ENCODE measurements around the gene EBF4.

EBF4 gene

DNA sequence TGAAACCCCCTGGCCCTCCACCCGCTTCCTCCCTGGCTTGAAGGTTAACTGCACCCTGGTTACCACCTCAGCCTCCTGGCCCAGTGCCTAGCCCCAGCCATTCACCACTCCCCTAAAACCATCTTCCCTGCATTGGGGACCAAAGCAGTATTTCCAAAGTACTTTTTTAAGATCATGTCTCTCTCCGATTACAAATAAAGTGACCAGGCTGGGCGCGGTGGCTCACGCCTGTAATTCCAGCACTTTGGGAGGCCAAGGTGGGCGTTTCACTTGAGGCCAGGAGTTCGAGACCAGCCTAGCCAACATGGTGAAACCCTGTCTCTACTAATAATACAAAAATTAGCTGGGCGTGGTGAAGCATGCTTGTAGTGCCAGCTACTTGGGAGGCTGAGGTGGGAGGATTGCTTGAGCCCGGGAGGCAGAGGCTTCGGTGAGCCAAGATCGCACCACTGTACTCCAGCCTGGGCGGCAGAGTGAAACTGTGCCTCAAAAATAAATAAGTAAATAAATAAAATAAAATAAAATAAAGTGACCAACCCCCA, 3.5 kb downstream of the EBF4 start:
- intact Hi-C loops (cut with DNase I) = loop anchor here (10.0 kb wide), 1 partner anchor 139 kb away; no protein-coding TSS in a partner anchor

DNA sequence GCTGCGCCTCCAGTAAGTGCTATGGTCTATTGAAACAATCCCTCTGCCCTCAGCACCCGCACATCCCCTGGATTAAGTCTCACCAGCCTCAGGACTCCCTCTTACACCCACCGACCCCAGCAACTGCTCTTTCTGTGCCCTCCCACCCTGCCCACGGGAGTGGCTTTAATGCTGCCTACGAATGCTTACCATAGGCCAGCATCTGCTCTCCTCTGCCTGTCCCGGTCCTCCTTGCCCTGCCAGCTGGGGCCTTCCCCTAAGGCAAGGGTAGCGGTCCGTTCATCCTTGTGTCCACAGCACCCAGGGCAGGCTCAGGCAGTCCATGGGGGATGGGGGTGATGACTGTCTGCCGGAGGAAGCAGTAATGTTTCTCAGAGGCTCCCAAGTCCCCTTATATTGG, 4.1 kb downstream of the EBF4 start:
- DNase-seq = peak in 4 of 42 donors; percentile 18 to 21 (median 19)
- intact Hi-C loops (cut with DNase I) = loop anchor here (10.0 kb wide), 1 partner anchor 138 kb away; no protein-coding TSS in a partner anchor

More for the DNA sequence above, 3.5 kb downstream of the EBF4 start:
- peak in 3 of 42 donors; percentile 30 to 38 (median 35) for DNase-seq

DNA sequence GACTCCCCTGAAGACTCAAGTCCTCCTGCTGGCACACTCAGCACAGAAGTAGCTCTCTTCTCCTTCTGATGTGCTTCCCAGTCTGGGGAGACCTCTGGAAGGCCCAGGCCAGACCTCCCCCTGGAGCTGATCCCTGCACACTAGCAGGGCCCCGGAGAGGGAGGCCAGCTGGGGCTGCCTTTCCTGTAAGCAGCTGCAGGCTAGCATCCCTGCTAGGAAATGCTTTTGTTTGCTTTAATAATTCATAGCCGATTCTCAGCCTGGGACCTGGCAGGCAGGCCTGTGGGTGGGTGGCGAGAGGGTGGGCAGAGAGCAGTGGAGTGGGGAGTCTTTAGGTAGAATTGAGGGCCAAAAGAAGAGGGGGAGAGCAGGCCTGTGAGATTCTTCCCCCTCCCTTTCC, 5.2 kb downstream of the EBF4 start:
- peak in 4 of 42 donors; percentile 21 to 37 (median 33) for DNase-seq
- intact Hi-C loops (cut with DNase I) = loop anchor here (10.0 kb wide), 1 partner anchor 137 kb away; no protein-coding TSS in a partner anchor

DNA sequence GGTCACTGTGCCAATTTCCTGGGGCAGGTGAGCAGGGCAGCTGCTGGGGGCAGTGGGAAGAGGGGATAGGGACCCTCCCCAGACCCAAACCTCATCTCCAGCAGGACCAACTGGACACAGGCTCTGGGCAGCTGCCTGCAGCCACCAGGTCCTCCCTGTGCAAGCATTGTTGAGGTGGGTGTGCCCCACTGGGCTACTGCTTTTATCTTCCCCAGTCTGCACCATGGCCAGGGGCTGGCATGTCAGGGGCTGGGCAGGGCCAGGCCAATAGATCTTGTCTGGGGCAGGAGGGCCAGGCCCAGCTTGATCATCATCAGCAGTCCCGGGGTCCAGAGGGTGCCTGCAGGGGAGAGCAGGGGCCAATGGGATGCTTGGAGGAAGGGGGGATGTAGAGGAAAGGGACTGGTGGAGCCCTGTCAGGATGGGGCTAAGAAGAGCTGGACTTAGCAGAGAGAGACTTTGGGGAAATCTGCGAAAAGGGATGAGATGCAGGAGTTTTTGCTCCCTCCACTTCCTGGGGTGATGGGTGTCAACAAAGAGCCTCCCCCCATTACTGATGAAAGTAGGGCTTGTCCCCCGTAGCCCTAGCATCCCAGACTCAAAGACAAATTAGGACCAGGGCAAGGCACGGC, 5.7 kb downstream of the EBF4 start:
- DNase-seq = peak in 3 of 42 donors; percentile 17 to 37 (median 21)
- intact Hi-C loops (cut with DNase I) = loop anchor here (10.0 kb wide), 1 partner anchor 136 kb away; no protein-coding TSS in a partner anchor

DNA sequence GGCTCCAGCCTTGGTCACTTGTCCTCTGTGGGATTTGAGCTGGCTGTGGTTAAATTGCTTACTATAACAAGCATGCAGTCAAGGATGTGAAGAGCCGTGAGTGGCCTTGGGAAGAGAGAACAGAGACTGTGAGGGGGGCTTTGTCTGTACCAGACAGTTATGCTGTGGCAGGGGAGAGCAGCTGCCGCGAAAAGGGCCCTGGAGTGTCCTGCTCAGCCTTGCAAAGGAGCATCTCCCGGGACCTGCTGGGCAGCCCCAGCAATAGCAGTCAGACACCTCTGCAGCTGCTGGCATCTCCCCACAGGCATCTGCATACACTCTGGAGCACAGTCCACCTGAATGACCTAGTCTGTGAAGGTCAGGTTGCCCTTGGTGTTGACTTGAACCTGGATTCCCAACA, 6.3 kb downstream of the EBF4 start:
- intact Hi-C loops (cut with DNase I) = loop anchor here (10.0 kb wide), 1 partner anchor 136 kb away; no protein-coding TSS in a partner anchor
- peak in 2 of 42 donors; percentile 34 to 39 for DNase-seq

DNA sequence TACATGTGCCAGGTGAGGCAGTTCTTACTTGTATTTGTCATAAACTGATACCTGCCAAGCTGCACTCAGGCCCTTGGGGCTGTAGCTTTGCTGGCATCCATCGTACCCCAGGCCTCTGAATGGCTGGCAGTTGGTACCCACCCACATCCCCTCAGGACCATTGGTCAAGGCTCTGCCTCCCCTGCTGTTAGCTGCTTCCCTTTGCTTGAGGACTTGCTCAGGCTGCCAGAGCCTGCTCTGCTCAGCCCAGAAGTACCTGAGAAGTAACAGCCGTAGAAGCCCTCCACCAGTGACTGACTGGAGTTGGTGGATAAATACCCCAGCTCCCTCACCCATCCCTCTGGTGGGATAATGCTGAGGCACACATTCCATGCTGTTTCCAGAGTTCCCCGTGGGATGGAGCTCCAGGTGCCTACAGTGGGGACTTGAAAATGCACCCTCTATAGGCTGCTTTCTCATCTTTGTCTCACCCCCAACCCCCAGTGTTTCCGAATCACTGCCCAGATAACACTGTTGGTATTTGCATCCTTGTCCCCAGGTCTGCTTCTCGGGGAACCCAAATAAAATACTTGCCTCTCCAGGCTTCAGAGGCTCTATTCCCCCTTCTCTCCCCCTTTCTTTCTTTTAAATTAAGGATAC, 7.3 kb downstream of the EBF4 start:
- DNase-seq = peak in 2 of 42 donors; percentile 27 to 42
- intact Hi-C loops (cut with DNase I) = loop anchor here (10.0 kb wide), 1 partner anchor 135 kb away; no protein-coding TSS in a partner anchor

DNA sequence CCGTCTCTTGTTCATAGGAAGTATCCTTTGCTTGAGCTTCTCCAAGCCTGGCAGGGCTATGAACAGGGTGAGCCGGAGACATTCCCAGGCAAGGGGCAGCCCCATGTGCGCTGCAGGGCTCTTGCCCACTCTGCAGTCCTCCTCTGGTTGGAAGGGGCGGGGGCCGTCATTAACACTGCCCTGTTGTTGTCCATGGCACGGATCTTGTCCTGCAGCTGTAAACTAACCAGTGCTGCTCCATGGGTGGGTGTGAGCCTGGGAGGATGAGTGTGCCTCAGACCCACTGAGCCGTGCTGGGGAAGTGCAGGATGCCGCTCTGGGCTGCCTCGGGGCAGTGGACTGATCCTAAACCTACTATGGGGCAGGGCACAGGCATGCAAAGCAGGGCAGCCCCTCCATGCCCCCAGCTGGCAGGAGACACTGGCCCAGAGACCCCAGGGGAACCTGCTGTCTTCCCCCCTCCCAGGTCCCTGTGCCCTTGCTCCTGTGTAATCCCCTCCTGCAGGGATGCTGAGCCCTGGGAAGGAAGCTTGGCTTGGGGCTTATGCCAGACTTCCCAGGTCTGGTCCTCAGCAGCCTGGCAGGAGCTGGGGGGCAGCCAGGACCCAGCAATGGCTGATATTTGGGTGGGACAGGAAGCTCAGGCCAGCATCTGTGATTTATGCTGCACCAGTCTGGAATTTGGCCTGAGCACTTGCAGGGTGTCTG, 8.5 kb downstream of the EBF4 start:
- peak in 41 of 42 donors; percentile 35 to 83 (median 63) for DNase-seq

DNA sequence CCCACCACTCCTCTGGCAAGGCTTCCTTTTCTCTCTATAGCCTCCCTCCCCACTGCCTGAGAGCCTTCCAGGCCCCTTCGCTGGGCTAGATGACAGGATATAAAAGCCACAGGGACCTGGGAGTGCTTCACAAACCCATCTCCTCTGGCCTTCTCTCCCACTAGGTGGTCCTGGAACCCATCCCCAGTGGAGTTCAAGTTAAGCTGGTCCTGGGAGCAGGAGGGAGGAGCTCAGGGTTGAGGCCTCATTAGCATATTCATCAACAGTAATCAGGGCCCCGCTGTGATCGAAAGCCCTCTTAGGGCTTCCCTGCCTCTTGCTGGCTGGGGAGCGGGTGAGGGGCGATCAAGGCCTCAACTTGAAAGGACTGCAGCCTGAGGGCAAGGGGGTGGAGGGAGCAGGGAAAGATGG, 9.1 kb downstream of the EBF4 start:
- intact Hi-C loops (cut with DNase I) = no loop called here
- peak in 1 of 42 donors; percentile 34 for DNase-seq

More for the DNA sequence above, 8.5 kb downstream of the EBF4 start:
- intact Hi-C loops (cut with DNase I) = no loop called here

DNA sequence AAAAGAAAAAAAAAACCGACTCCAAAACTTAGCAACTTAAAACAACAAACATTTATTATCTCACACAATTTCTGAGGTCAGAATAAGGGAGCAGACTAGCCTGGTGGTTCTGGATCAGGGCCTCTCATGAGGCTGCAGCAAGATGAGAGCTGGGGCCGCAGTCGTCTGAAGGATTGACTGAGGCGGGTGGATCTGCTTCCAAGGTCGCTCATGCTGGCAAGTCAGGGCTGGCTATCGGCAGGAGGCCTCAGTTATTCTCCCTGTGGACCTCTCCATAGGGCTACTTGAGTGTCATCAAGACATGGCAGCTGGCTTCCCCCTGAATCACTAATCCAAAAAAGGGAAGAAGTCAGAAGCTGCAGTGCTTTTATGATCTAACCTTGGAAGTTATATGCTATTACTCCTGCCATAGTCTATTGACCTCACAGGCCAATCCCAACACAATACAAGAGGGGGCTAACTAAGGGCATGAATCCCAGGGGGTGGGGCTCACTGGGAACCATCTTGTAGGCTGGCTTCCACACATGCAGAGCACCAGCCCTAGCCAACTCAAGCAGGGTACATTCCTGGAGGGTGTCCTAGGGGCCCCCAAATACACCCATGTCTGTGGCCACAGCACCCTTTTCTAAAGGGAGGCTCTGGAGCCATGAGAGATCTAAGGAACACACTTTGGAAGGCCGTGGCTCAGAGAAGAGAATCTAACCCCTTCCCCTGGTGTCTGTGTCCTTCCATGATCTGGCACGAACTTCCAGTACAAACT, 11.3 kb downstream of the EBF4 start:
- intact Hi-C loops (cut with DNase I) = no loop called here
- peak in 1 of 42 donors; percentile 32 for DNase-seq

DNA sequence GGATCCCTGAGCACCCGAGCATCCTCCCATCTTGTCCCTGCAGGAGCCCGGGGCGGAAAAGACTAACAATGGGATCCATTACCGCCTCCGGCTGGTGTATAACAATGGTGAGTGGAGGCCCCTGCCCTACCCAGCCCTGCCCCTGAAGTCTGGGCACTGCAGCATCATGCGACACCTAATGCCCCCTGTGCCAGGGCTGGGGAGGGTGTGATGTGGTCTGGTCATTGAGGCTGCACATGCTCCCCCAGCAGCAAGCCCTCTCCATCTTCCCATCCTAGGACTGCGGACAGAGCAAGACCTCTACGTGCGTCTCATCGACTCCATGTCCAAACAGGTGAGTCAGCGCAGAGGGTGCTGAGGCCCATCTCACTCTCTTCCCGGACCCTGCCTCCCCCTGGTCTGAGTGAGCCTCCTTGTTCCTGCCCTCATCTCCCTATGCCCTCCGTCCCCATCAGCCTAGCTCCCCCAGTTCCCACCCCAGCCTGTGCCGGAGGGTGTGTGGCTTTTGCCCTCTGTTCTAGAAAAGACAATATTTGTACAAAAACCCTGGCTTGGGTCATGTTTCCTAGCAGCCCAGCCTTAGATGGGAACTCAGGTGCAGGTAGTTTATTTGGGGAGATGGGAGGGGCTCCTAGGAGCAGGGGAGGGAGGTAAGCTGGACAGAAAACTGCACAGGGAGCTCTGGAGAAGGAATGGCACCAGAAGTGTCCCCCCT, 13.5 kb downstream of the EBF4 start:
- intact Hi-C loops (cut with DNase I) = no loop called here
- DNase-seq = peak in 1 of 42 donors; percentile 27

DNA sequence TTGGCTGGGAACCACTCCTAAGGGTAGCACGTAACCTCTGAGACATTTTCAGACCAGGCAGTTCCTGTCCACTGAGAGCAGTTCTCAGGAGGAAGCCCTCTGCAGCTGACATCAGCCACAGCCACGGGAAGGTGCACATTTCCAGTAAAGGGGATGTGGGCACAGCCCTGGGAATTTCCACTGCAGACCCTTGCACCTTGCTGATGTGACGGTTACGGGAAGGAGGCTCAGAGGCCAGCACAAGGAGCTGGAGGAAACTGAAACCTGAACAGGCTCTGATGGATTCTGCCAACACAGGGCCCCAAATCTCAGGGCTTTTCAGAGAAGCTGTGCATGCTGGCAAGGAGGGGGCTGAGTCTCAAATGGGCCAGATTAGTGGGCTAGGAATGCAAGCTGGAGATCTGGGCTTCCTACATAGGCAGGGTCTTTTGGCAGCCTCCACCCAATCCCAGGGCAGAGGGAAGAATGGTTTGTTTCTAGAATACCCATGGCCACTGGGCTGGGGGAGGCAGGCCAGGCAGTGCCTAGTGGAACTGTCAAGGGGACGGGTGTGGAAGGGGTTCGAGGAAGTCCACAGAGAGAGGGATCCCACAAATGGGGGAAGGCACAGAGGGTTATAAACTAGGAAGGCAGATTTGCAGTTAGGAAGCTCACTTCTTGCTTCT, 14.2 kb downstream of the EBF4 start:
- peak in 1 of 42 donors; percentile 34 for DNase-seq
- intact Hi-C loops (cut with DNase I) = no loop called here

DNA sequence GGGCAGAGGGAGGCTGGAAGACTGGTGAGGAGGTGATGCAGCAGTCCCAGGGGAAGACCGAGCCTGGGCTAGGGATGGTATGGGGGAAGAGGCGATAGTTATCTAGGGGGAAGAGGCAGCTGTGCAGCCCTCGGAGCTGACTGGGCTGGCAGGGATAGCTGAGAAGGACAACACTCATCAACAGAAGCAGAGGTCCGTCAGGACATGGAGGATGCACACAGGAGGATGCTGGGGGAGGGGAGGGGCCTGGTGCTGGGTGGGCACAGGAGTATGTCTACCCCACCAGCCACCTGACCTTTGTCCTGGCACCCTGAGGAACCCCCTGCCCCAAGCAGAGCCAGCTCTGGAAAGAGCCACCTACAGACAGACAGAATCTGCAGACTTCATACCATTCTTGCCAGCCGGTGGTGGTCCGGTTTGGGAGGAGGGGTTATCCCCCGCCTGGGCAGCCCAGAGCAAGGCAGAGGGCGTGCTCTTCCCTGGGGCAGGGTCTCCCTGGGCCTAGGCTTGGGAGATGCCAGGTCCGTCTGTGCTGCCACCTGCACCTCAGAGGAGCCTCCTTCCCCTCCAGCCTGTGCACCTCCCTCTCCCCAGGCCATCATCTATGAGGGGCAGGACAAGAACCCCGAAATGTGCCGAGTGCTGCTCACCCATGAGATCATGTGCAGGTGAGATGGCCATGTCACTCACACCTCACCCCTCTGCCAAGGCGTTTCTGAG, 14.9 kb downstream of the EBF4 start:
- intact Hi-C loops (cut with DNase I) = no loop called here
- DNase-seq = peak in 1 of 42 donors; percentile 22

DNA sequence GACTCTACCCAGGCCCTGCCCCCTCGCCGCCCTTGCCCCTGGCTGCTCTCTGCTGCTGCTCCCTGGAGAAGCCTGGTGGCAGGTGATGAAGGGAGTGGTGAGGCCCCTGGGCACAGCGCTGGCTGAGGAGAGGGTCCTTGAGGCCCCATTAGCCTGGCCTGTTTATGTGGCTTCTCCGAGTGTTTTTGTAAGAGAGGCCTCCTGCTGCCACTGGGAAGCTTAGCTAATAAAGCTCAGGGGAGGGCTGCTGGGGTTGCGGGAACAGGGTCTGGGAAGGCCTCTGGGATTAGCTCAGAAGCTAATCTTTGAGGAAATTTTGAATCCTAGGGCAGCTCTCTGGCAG, 15.5 kb downstream of the EBF4 start:
- intact Hi-C loops (cut with DNase I) = no loop called here
- peak in 1 of 42 donors; percentile 28 for DNase-seq

DNA sequence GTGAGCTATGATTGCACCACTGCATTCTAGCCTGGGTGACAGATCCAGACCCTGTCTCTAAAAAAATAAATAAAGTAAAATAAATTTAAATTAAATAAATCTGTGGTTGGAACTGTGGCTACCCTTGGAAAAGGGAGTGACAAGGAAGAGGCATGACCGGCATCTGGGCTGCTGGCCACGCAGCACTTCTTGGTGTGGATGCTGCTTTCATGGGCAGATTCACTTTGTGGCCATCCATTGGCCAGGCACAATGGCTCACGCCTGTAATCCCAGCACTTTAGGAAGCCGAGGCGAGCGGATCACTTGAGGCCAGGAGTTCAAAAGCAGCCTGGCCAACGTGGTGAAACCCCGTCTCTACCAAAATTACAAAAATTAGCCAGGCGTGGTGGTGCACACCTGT, 16.1 kb downstream of the EBF4 start:
- DNase-seq = peak in 1 of 42 donors; percentile 34
- intact Hi-C loops (cut with DNase I) = no loop called here

DNA sequence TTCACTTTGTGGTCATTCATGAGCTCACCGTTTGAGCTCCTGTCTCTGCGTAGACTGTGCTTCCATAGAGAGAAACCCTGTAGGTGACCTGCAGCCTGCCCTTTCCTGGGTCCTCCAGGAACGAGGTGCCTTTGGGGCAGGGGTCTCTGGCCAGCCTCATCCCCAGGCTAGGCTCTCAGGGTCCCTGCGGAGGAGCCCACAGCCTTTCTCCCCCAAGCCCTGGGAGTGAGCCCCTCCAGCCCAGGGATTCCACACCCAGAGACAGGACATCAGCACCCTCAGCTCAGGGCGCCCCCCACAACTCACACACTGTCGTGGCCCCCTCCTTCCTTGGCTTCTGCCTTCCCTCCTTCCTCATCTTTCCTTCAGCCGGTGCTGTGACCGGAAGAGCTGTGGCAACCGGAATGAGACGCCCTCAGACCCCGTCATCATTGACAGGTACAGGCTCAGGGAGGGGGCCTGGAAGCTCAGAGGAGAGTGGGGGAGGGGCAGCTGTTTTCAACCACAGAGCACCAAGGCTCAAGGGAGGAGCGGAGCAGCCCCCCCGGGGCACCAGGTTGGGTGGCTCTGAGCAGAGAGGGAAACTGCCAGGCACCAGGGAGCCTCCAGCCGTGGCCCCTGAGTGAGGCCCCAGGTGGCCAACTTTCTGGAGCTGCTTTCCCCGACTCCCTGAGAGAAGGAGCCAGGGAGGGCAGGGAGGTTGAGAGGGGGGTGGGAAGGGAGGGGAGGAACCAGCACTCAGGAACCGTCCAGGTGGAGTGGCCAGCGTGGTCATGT, 16.8 kb downstream of the EBF4 start:
- intact Hi-C loops (cut with DNase I) = no loop called here
- DNase-seq = peak in 1 of 42 donors; percentile 2

DNA sequence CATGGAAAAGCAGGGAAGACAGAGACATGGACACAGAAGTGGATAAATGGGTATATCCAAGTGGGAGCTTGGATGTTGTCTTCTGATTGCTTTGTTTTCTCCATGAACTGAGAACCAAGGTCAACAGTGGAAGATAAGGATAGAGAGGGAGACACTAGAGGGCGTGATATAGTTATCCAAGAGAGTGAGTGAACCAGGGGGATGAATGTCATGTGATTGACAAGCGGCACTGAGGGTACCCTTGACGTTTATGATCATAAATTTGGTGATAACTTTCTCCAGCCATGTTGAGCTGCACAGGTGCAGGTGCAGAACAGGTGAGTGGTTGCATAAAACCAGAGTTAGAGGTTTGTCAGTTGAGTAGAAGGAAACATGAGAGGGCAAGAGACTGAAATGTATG, 20.7 kb downstream of the EBF4 start:
- intact Hi-C loops (cut with DNase I) = no loop called here
- DNase-seq = no peak
